HEK293 (cell line): ENCODE data around the gene MLLT3.

Experiments used
- CTCF ChIA-PET: fragments of 350-600 bp; formaldehyde crosslinking; extraction: SDS; loops from one replicate; lab custom pipeline; 2021; ENCODE audit warnings: antibody characterized with exemption; lab: Yijun Ruan, JAX
- POLR2A ChIA-PET: fragments of 300-600 bp; formaldehyde crosslinking; extraction: SDS; loops from one replicate; lab custom pipeline; 2020; ENCODE audit warnings: antibody characterized with exemption, inconsistent platforms; lab: Yijun Ruan, JAX
- H3K27ac ChIP-seq: fragments of 200-500 bp; sonication (Bioruptor generic); 2 replicates; pipeline ENCODE4 v1.5.1; 2014; ENCODE audit warnings: low read depth, low read length, control low read depth, inconsistent platforms; ENCODE audit errors: extremely low read depth
- H3K36me3 ChIP-seq, 2 experiments: fragments of 200-500 bp in 1 of 2; sonication (Bioruptor generic) in 1 of 2; 1 replicate in 1 of 2; 2 replicates in 1 of 2; pipeline ENCODE4 v1.5.1; 2014 to 2017; ENCODE audit warnings: inconsistent platforms in 2 of 2, low read length in 2 of 2; ENCODE audit not compliant: control insufficient read depth in 2 of 2, insufficient read depth in 1 of 2
- H3K4me1 ChIP-seq: fragments of 200-500 bp; sonication (Bioruptor generic); 2 replicates; pipeline ENCODE4 v1.5.1; 2014; ENCODE audit warnings: mild to moderate bottlenecking, low read length, inconsistent platforms; ENCODE audit not compliant: control insufficient read depth, insufficient read depth
- H3K4me3 ChIP-seq: 2 replicates; pipeline ENCODE4 v1.5.1; 2011; ENCODE audit warnings: low read depth, mild to moderate bottlenecking, control low read depth, low read length, moderate library complexity
- H3K9me3 ChIP-seq: fragments of 200-500 bp; sonication (Bioruptor generic); 2 replicates; pipeline ENCODE4 v1.5.1; 2014; ENCODE audit warnings: low read depth, low read length, inconsistent platforms; ENCODE audit not compliant: control insufficient read depth, insufficient read depth
- GLIS2 ChIP-seq: fragments of 450-650 bp; formaldehyde crosslinking; IDR thresholded peaks from 2 replicates; pipeline ENCODE4 v1.5.1; 2016; ENCODE audit warnings: missing biosample characterization, missing genetic modification characterization
- HOXA7 ChIP-seq: sonication (generic); formaldehyde crosslinking; IDR thresholded peaks from 2 replicates; pipeline ENCODE4 v1.8.1; 2022; ENCODE audit warnings: missing genetic modification reagents, borderline replicate concordance
- KLF16 ChIP-seq: fragments of 450-650 bp; formaldehyde crosslinking; IDR thresholded peaks from 2 replicates; pipeline ENCODE4 v1.5.1; 2017; ENCODE audit warnings: missing biosample characterization, missing genetic modification characterization
- RBAK ChIP-seq: fragments of 450-650 bp; formaldehyde crosslinking; IDR thresholded peaks from 2 replicates; pipeline ENCODE4 v1.5.1; 2016; ENCODE audit warnings: missing biosample characterization, missing genetic modification characterization
- SCRT2 ChIP-seq: fragments of 450-650 bp; formaldehyde crosslinking; IDR thresholded peaks from 2 replicates; pipeline ENCODE4 v1.5.1; 2016; ENCODE audit warnings: missing biosample characterization, missing genetic modification characterization
- ZBTB1 ChIP-seq: fragments of 450-650 bp; formaldehyde crosslinking; IDR thresholded peaks from 2 replicates; pipeline ENCODE4 v1.5.1; 2016; ENCODE audit warnings: missing biosample characterization, missing genetic modification characterization
- ZBTB21 ChIP-seq: fragments of 450-650 bp; formaldehyde crosslinking; IDR thresholded peaks from 2 replicates; pipeline ENCODE4 v1.5.1; 2017; ENCODE audit warnings: missing biosample characterization, missing genetic modification characterization
- ZNF16 ChIP-seq: fragments of 450-650 bp; formaldehyde crosslinking; IDR thresholded peaks from 2 replicates; pipeline ENCODE4 v1.5.1; 2016; ENCODE audit warnings: low read depth, missing biosample characterization, missing genetic modification characterization
- ZNF335 ChIP-seq: fragments of 450-650 bp; formaldehyde crosslinking; conservative IDR thresholded peaks from 2 replicates; pipeline ENCODE4 v1.5.1; 2016; ENCODE audit warnings: missing biosample characterization, missing genetic modification characterization
- ZNF341 ChIP-seq: fragments of 450-650 bp; formaldehyde crosslinking; IDR thresholded peaks from 2 replicates; pipeline ENCODE4; 2016; ENCODE audit warnings: low read depth, missing biosample characterization, missing genetic modification characterization
- ZNF549 ChIP-seq: fragments of 450-650 bp; IDR thresholded peaks from 2 replicates; pipeline ENCODE4 v1.5.1; 2018; ENCODE audit warnings: missing biosample characterization, missing genetic modification characterization, mild to moderate bottlenecking, inconsistent platforms, moderate library complexity
- ZNF600 ChIP-seq: fragments of 450-650 bp; formaldehyde crosslinking; IDR thresholded peaks from 2 replicates; pipeline ENCODE4 v1.5.1; 2016; ENCODE audit warnings: missing biosample characterization, missing genetic modification characterization
- ZNF629 ChIP-seq: fragments of 450-650 bp; formaldehyde crosslinking; IDR thresholded peaks from 2 replicates; pipeline ENCODE4 v1.5.1; 2017; ENCODE audit warnings: missing biosample characterization, missing genetic modification characterization
- TF ChIP-seq, protein P1 (sequence below): fragments of 450-650 bp; formaldehyde crosslinking; IDR thresholded peaks from 2 replicates; pipeline ENCODE4 v1.5.1; 2017; ENCODE audit warnings: missing biosample characterization, missing genetic modification characterization
- TF ChIP-seq, protein P2 (sequence below): fragments of 450-650 bp; formaldehyde crosslinking; IDR thresholded peaks from 2 replicates; pipeline ENCODE4 v1.5.1; 2016; ENCODE audit warnings: missing biosample characterization, missing genetic modification characterization, borderline replicate concordance
- TF ChIP-seq, protein P3 (sequence below): fragments of 450-650 bp; formaldehyde crosslinking; IDR thresholded peaks from 2 replicates; pipeline ENCODE4 v1.5.1; 2017; ENCODE audit warnings: missing biosample characterization, missing genetic modification characterization
- TF ChIP-seq, protein P4 (sequence below): fragments of 450-650 bp; formaldehyde crosslinking; IDR thresholded peaks from 2 replicates; pipeline ENCODE4 v1.5.1; 2017; ENCODE audit warnings: missing biosample characterization, missing genetic modification characterization
- TF ChIP-seq, protein P5 (sequence below): fragments of 450-650 bp; formaldehyde crosslinking; IDR thresholded peaks from 2 replicates; pipeline ENCODE4 v1.5.1; 2016; ENCODE audit warnings: missing biosample characterization, missing genetic modification characterization

The MLLT3 gene

DNA sequence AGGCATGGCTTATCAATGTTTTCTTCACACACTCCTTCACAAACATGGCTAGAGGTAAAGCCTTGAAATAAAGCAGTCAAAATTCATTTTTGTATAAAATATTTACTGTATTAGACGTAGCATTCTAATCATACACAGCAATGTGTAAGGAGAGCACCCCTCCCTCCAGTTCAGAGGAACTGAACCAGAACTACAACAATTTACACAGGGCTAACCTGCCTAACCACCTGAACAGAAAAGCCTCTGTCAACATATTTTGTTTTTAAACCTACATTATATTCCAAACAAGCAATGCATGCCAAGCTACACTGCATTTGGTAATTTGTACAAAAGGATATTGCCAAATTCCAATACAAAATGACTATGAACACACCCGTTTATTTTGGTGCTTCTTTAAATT is 41.6 kb downstream of the MLLT3 start (continued):
- TF ChIP-seq, protein P1, sequence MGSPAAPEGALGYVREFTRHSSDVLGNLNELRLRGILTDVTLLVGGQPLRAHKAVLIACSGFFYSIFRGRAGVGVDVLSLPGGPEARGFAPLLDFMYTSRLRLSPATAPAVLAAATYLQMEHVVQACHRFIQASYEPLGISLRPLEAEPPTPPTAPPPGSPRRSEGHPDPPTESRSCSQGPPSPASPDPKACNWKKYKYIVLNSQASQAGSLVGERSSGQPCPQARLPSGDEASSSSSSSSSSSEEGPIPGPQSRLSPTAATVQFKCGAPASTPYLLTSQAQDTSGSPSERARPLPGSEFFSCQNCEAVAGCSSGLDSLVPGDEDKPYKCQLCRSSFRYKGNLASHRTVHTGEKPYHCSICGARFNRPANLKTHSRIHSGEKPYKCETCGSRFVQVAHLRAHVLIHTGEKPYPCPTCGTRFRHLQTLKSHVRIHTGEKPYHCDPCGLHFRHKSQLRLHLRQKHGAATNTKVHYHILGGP (tag by site-specific recombination) = no peak
- no peak for TF ChIP-seq ZNF341

DNA sequence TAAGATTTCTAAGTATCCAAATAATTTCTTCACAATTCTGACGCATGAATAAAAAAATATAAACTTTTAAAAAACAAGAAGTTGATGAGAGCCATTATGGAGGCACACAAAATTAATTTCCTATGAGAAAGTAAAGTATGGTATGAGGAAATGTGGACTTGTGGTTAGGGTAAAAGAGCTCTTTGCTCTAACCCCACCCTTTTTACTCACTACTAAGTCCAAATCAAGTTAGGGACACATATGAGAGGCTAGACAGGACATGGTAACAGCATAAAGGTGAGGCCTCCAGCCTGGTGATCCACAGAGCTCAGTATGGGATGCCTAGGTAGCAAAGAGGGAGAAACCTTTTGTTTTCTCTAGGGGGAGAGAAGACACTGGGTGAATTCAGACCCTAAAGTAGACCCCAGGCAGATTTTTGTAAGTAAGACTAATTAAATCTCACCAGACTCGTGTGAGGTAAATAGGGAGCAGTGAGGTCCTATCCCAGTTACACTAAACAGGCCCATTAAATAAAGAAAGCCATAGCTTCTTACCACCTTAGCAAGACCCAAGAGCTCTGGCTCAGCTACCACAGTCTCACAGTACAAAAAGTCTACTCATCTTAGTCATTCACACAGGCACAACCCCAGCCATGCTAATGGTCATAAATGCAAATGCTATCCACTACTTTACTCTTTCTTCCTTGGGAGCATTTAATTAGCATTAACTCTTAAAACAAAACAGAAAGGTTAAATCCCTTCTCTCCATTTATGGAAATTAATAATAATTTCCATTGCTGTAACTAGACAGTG is 42.6 kb downstream of the MLLT3 start:
- Histone ChIP-seq H3K4me3 (no peak overlapping the region), H3K27ac (no peak overlapping the region), H3K4me1 (0 out of 2 replicates have a peak, but pooled peaks cover 6% of the 10 kb centered on the region), H3K36me3 (no peaks in the 10 kb centered on the region), H3K9me3 (no peaks in the 10 kb centered on the region)
- TF ChIP-seq GLIS2 (no peak), ZNF335 (no peak), ZNF600 (tag by site-specific recombination) (no peak), ZBTB21 (tag by site-specific recombination) (no peak), ZNF629 (tag by site-specific recombination) (no peak), ZBTB1 (tag by site-specific recombination) (no peak)
- TF ChIP-seq, protein P2, sequence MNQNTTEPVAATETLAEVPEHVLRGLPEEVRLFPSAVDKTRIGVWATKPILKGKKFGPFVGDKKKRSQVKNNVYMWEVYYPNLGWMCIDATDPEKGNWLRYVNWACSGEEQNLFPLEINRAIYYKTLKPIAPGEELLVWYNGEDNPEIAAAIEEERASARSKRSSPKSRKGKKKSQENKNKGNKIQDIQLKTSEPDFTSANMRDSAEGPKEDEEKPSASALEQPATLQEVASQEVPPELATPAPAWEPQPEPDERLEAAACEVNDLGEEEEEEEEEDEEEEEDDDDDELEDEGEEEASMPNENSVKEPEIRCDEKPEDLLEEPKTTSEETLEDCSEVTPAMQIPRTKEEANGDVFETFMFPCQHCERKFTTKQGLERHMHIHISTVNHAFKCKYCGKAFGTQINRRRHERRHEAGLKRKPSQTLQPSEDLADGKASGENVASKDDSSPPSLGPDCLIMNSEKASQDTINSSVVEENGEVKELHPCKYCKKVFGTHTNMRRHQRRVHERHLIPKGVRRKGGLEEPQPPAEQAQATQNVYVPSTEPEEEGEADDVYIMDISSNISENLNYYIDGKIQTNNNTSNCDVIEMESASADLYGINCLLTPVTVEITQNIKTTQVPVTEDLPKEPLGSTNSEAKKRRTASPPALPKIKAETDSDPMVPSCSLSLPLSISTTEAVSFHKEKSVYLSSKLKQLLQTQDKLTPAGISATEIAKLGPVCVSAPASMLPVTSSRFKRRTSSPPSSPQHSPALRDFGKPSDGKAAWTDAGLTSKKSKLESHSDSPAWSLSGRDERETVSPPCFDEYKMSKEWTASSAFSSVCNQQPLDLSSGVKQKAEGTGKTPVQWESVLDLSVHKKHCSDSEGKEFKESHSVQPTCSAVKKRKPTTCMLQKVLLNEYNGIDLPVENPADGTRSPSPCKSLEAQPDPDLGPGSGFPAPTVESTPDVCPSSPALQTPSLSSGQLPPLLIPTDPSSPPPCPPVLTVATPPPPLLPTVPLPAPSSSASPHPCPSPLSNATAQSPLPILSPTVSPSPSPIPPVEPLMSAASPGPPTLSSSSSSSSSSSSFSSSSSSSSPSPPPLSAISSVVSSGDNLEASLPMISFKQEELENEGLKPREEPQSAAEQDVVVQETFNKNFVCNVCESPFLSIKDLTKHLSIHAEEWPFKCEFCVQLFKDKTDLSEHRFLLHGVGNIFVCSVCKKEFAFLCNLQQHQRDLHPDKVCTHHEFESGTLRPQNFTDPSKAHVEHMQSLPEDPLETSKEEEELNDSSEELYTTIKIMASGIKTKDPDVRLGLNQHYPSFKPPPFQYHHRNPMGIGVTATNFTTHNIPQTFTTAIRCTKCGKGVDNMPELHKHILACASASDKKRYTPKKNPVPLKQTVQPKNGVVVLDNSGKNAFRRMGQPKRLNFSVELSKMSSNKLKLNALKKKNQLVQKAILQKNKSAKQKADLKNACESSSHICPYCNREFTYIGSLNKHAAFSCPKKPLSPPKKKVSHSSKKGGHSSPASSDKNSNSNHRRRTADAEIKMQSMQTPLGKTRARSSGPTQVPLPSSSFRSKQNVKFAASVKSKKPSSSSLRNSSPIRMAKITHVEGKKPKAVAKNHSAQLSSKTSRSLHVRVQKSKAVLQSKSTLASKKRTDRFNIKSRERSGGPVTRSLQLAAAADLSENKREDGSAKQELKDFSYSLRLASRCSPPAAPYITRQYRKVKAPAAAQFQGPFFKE (tag by site-specific recombination) = no peak
- ChIA-PET CTCF (interaction anchor here (0.9 to 1.2 kb wide), 2 partner anchors 31 to 633 kb away, joined by 3 read pairs; no protein-coding TSS in a partner anchor), POLR2A (no interaction called here)

DNA sequence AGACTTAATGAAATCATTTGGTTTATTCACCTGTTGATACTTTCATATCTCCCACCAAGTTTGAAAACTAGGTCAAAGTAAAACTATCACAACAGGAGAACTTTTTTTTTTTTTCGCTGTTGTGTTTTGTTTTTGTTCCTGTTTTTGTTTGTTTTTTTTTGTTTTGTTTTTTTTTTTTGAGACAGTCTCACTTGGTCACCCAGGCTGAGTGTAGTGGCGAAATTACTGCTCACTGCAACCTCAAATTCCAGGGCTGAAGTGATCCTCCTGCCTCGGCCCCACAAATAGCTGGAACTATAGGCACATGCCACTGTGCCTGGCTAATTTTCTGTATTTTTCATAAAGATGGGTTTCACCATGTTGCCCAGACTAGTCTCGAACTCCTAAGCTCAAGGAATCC is 49.3 kb downstream of the MLLT3 start:
- no peak overlapping the region for H3K27ac ChIP-seq
- no peak overlapping the region for H3K4me3 ChIP-seq
- H3K4me1 ChIP-seq = peaks cover 12% of the 10 kb centered on the region
- ChIA-PET CTCF (no interaction called here), POLR2A (interaction anchor here (0.8 kb wide), 1 partner anchor 49 kb away, joined by 10 read pairs; the partner anchor contains the start of gene MLLT3)
- no peaks in the 10 kb centered on the region for H3K36me3 ChIP-seq
- peak; percentile 69 for TF ChIP-seq SCRT2
- TF ChIP-seq ZNF16 (tag by site-specific recombination) = no peak
- H3K9me3 ChIP-seq = no peaks in the 10 kb centered on the region

DNA sequence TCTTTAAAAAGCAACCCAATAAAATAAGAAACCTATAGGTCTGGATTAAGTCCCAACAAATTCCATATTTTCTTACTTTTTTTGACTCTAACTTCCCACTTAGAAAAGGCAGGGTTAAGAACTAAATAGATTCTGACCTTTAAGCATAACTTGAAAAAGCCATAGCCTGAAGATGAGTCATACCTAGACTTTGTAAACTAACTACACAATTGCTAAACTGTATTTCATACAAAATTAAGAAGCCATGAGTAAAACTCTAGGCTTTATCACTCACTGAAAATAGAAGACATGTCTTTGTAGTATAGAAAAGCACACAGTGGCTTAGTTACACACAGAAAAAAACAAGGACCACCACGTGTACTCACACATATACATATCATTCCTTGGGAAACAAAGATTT is 51.5 kb downstream of the MLLT3 start:
- H3K9me3 ChIP-seq = no peaks in the 10 kb centered on the region
- no peaks in the 10 kb centered on the region for H3K36me3 ChIP-seq
- ChIA-PET POLR2A (no interaction called here), CTCF (interaction anchor here (0.6 to 2.5 kb wide), 2 partner anchors 10 to 46 kb away, joined by 4 to 6 read pairs; no protein-coding TSS in a partner anchor)
- peaks cover 16% of the 10 kb centered on the region for H3K4me1 ChIP-seq
- no peak overlapping the region for H3K4me3 ChIP-seq
- H3K27ac ChIP-seq = no peak overlapping the region
- TF ChIP-seq ZNF549 (tag by site-specific recombination) (no peak), KLF16 (tag by site-specific recombination) (no peak), HOXA7 (CRISPR knock-in tag) (no peak), RBAK (tag by site-specific recombination) (no peak)
- TF ChIP-seq, protein P3, sequence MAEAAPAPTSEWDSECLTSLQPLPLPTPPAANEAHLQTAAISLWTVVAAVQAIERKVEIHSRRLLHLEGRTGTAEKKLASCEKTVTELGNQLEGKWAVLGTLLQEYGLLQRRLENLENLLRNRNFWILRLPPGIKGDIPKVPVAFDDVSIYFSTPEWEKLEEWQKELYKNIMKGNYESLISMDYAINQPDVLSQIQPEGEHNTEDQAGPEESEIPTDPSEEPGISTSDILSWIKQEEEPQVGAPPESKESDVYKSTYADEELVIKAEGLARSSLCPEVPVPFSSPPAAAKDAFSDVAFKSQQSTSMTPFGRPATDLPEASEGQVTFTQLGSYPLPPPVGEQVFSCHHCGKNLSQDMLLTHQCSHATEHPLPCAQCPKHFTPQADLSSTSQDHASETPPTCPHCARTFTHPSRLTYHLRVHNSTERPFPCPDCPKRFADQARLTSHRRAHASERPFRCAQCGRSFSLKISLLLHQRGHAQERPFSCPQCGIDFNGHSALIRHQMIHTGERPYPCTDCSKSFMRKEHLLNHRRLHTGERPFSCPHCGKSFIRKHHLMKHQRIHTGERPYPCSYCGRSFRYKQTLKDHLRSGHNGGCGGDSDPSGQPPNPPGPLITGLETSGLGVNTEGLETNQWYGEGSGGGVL (tag by site-specific recombination) = no peak
- TF ChIP-seq, protein P4, sequence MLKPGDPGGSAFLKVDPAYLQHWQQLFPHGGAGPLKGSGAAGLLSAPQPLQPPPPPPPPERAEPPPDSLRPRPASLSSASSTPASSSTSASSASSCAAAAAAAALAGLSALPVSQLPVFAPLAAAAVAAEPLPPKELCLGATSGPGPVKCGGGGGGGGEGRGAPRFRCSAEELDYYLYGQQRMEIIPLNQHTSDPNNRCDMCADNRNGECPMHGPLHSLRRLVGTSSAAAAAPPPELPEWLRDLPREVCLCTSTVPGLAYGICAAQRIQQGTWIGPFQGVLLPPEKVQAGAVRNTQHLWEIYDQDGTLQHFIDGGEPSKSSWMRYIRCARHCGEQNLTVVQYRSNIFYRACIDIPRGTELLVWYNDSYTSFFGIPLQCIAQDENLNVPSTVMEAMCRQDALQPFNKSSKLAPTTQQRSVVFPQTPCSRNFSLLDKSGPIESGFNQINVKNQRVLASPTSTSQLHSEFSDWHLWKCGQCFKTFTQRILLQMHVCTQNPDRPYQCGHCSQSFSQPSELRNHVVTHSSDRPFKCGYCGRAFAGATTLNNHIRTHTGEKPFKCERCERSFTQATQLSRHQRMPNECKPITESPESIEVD = peak; percentile 90
- TF ChIP-seq, protein P5, sequence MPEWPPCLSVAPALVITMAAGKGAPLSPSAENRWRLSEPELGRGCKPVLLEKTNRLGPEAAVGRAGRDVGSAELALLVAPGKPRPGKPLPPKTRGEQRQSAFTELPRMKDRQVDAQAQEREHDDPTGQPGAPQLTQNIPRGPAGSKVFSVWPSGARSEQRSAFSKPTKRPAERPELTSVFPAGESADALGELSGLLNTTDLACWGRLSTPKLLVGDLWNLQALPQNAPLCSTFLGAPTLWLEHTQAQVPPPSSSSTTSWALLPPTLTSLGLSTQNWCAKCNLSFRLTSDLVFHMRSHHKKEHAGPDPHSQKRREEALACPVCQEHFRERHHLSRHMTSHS = no peak
